ENCODE results near the gene MRPS10. TPM values are rescaled to one million over a fixed set of nuclear protein-coding genes. Genes with fewer than 3 reads are reported as not detected.

MRPS10 gene
- total RNA-seq, result 19.6 and 35.5 TPM in 2 replicates

DNA sequence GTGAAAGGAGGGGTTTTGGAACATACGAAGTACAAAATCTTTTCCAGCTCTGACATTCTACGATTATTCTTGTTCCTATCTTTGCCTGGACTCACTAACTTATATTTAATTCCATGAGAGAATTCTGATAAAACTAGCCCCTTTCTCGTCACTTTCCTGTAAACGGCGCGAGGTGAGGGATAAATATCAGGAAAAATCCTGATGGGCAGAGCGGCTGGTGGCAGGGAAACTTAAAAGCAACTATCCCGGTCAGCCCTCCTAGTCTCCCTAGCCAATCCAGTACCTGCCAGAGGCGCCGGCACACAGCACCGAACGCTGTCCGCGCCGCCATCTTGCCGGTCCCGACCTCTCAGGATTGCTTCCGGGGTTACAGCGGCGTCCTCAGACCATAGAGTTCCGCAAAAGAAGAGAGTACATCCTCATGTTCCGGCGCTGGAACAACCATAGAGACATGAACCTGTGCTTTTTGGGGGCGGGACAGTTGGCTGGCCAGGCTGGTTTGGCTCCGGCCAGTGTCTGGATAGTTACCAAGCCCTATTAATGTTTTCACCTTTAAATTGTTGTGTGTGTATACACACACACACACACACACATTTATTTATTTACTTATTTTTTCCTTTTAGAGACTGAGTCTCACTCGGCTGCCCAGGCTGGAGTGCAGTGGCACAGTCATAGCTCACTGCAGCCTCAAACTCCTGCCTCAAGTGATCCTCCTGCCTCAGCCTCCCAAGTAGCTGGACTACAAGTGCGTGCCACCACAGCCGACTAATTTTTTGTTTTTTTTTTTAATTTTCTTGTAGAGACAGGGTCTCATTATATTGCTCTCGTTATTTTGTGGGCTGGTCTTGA, at the start of gene MRPS10:
Gene MRPS10, minus strand, starts transcription at position 343 of the 849 bp plus-strand sequence. Its CDS starts 12 bp downstream, at position 331.

DNA sequence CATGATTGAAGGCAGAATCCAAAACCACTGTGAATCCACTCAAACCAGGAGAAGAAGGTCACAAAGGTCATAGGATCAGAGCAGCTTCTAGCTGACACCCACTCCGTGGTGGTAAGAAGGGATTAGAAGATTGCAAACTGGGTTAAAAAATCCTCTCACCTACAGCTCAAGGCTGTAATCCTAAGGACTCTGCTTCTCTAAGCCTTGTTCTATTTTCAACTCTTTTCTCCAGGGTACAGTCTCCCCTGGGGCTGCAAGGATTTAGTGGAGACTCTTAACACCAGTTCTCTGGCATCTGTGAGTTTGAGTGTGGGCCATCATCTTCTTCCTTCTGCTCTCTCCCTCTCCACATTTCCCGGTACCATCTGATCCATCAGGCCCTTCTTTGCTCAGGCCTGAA, 44.6 kb downstream of the MRPS10 start, which contains the start of gene GUCA1A:
Gene GUCA1A, plus strand, starts transcription at position 264 of the 400 bp plus-strand sequence. CDS start 250 bp downstream, outside the sequence.

Other genes starting within 250 kb of the MRPS10 start
- 30.6 and 30.7 TPM in 2 replicates for gene TAF8, start 167.3 kb downstream of the MRPS10 start, total RNA-seq
- gene C6orf132, start 75.2 kb downstream of the MRPS10 start, total RNA-seq, result 9.8 and 19.8 TPM in 2 replicates
- 2.2 and 8.2 TPM in 2 replicates for gene GUCA1A, start 44.5 kb downstream of the MRPS10 start, total RNA-seq
- gene GUCA1B, start 22.9 kb downstream of the MRPS10 start, total RNA-seq, result not detected in 2 replicates
- gene TRERF1, start 234.1 kb upstream of the MRPS10 start, total RNA-seq, result 5.9 and 6.7 TPM in 2 replicates